ENCODE data around the gene MRNIP.

Gene MRNIP

GRCh38 chr5:179822444-179822990 lies 36.1 kb downstream of the MRNIP start:
- no peak for DNase-seq (ENCODE audit: low read depth in 2 of 3, low spot score in 2 of 3)

GRCh38 chr5:179822059-179822432 lies 36.6 kb downstream of the MRNIP start:
- no peak for DNase-seq (ENCODE audit: low read depth in 2 of 3, low spot score in 2 of 3)

DNA sequence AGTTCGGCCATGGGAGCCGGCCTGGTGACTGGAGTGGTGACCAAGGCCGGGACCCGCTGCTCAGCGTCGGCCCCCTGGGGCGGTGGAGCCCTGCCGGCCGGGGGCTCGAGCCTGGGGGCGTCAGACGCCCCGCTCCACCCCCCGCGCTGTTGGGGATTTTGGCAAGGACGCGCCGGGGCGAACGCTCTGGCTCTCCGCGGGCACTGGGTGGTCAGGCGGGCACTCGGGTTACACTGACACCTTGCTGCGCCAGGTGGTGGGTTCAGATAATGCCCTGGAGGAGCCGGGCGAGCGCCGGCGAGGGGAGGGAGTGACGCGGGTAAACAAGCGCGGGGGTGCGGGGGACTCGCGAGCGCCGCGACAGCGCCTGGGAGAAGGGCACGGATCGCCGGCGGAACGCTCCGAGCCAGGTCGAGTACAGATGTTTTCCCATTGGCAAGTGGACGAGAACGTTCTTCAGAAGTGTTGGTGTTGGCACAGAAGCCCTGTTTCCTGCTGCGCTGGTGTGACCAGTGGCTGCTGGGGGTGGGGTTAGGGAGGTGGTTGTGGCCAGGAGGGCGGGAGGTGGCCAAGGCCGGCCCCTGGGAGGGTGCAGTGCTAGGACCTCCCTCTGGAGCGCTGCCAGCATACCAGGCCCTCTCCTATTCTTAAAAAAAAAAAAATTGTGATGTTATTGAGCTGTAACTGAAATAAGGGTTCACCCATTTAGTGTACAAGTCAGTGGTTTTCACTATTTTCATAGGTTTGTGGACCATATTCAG lies 37.1 kb downstream of the MRNIP start:
- DNase-seq (ENCODE audit: low read depth in 2 of 3, low spot score in 2 of 3): peak in 2 of 3 experiments; percentile 57 to 66

- peak in 2 of 3 experiments; percentile 63 to 70 for DNase-seq (ENCODE audit: low read depth in 2 of 3, low spot score in 2 of 3)
Observed at GRCh38 chr5:179820483-179821297, 37.9 kb downstream of the MRNIP start, which contains the start of gene SQSTM1. TSS of gene SQSTM1 (plus strand) at chr5:179820905. CDS start at chr5:179820937, 32 bp downstream.

- no peak for DNase-seq (ENCODE audit: low read depth in 2 of 3, low spot score in 2 of 3)
Observed at GRCh38 chr5:179820127-179820482, 38.5 kb downstream of the MRNIP start.

DNA sequence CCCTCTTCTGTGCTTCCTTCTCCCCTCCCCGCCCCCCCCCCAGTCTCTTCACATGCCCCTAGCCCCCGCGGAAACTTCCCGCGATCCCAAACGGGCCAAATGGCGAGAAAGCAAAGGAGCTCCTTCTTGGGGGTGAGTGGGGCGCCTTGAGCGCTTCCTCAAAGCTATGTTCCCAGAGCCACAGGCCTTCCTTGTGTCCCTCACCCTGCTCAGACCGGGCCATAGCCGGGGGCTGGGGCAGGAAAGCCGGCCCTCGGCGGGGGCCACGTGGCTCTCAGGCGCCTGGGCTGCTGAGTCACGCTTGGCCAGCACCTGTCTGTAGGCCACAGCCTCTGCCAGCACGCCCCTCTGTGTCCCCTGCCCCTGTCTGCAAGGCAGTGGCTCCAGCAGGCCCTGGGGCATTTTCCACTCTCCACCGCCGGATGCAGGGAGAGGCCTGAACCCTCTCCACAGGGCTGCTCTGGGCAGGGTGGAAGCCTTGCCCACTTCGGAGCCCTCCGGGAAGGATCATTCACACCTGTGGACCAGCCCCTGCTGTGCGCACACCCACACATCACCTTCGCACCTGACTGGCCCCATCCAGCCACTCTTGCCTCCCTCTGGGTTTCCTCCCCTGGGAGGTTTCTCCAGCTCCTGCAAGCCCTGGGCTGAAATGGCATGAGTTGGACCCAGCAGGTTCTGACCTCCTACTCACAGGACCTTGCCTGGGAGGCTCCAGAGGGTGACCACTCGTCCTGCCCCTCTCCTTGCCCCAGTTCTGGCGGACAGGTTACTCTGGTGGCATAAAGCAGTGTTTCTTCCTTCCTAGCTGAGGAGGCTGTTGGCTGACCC lies 39.1 kb downstream of the MRNIP start:
- no peak for DNase-seq (ENCODE audit: low read depth in 2 of 3, low spot score in 2 of 3)

DNA sequence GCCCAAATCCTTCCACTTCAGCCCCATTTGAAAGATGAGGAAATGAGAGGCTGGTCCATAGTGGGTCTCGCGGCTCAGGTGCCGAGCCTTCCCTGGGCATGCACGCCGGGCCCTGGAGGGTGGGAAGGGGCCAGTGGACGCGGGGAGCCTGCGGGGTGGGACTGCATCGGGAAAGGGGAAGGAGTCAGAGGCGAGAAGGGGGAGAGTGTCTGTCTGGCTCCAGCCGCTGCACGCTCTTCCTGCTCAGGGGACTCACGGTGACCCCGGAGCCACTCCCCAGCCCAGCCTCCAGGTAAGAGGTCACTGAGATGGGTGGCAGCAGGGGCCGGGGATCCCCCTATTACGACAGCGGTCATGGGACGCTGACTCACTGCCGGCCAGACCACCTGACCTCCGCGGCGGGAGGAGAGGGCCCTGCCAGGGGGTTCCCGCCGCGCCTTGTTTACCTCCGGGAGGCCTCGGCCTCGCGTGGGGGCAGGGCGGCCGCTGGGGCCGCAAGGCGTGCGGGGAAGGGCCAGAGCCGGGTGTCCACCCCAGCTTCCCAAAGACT lies 39.8 kb downstream of the MRNIP start:
- peak in 2 of 3 experiments; percentile 64 to 84 for DNase-seq (ENCODE audit: low read depth in 2 of 3, low spot score in 2 of 3)

DNA sequence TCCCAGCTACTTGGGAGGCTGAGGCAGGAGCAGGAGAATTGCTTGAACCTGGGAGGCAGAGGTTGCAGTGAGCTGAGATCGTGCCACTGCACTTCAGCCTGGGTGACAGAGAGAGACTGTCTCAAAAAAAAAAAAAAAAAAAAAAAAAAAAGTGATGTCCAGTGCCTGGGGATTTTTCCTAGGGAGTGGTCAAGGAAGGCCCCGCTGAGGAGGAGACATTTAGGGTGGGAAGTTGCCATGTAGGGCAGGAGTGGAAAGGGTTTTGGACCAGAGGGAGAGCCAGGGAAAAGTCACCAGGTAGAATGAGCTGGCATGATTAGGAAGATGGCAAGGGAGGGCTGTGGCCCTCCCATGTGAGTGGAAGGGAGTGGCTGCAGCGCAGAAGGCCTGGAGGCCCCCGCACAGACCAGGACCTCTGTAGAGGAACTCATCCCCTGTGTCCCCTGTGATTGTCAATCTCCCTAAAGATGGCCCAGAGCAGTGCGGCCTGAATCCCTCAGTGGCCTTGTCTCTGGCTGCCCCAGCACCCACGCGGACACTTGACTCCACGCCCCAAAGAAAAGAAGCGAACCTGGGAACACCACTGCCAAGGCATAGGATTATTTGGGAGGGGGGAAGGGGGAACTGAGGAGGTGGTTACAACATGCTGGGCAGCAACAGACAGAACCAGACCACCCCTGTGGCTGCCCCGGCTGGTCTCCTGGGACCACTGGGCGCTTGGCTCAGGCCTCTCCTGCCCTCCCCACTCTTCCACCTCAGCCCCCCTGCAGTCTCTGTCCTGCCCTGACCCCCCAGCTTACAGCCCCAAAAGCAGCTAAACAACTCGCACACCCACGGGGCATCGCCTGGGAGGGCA lies 40.5 kb downstream of the MRNIP start:
- DNase-seq (ENCODE audit: low read depth in 2 of 3, low spot score in 2 of 3): no peak

- DNase-seq (ENCODE audit: low read depth in 2 of 3, low spot score in 2 of 3): no peak
Observed at GRCh38 chr5:179817470-179817840, 41.2 kb downstream of the MRNIP start.

- no peak for DNase-seq (ENCODE audit: low read depth in 2 of 3, low spot score in 2 of 3)
Observed at GRCh38 chr5:179816796-179817469, 41.7 kb downstream of the MRNIP start.

GRCh38 chr5:179816401-179816795 lies 42.2 kb downstream of the MRNIP start:
- DNase-seq (ENCODE audit: low read depth in 2 of 3, low spot score in 2 of 3): no peak

GRCh38 chr5:179815491-179816249 lies 42.9 kb downstream of the MRNIP start:
- DNase-seq (ENCODE audit: low read depth in 2 of 3, low spot score in 2 of 3): no peak

GRCh38 chr5:179814090-179814489 lies 44.5 kb downstream of the MRNIP start:
- no peak for DNase-seq (ENCODE audit: low read depth in 2 of 3, low spot score in 2 of 3)

DNA sequence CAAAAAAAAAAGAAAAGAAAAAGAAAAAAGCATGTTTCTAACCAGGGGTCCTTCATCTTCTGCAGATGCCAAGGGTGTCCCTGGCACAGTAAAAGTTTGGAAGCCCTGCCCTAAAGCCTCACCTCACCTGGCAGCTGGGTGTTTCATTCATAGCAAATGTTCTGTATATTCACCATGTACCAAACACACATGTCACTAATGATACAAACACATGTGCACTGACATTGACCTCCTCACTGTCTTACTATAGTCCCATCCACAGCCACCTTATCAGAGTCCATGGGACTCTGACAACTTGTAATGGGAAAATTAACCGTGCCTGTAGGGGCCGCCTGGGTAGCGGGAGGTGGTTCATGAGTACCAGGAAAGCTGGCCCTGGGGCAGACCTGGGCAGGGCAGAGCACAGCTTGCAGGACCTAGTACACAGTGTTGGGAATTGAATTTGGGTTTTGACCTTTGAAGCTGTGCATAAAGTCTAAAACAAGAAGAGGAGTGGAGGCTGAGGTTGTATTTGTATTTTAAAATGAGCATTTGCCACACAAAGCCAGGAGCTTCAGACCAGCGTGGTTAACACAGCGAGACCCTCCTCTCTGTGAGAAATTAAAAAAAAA lies 45.5 kb downstream of the MRNIP start:
- no peak for DNase-seq (ENCODE audit: low read depth in 2 of 3, low spot score in 2 of 3)

- DNase-seq (ENCODE audit: low read depth in 2 of 3, low spot score in 2 of 3): no peak
Observed at GRCh38 chr5:179812135-179812825, 46.3 kb downstream of the MRNIP start.

- DNase-seq (ENCODE audit: low read depth in 2 of 3, low spot score in 2 of 3): no peak
Observed at GRCh38 chr5:179806250-179807048, 52.2 kb downstream of the MRNIP start, which contains the start of gene MGAT4B. TSS of gene MGAT4B (minus strand) at chr5:179806866. CDS start at chr5:179806583, 283 bp downstream.

Data from activated CD8-positive, alpha-beta memory T cell treated with anti-CD3 and anti-CD28 coated beads for 48 hours (primary cell).